Measurements from ENCODE around the gene CALHM6. TPM values are rescaled to one million over a fixed set of nuclear protein-coding genes. Genes with fewer than 3 reads are reported as not detected.

CALHM6 gene
- total and polyA plus RNA-seq, 4 donors: 2.0 to 22.4 (median 6.2) TPM

DNA sequence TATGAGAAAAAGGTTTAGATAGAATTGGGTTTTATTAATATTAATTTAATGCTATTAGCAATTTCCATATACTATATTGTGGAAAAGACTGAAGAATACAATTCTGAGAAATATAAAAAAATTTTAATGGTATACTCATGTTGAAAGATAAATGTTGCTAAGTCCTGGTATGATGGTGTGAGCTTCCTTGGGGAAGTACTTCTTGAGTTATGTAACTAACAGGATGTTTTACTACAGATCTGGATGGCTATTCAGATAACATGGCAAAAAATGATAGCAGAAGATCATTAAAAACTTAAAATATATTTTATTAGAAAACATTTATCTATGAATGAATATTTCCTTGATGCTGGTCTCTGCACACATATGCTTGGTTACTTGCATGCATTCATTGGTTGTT lies 23.5 kb upstream of the CALHM6 start (continued):
- TF ChIP-seq, protein P1, sequence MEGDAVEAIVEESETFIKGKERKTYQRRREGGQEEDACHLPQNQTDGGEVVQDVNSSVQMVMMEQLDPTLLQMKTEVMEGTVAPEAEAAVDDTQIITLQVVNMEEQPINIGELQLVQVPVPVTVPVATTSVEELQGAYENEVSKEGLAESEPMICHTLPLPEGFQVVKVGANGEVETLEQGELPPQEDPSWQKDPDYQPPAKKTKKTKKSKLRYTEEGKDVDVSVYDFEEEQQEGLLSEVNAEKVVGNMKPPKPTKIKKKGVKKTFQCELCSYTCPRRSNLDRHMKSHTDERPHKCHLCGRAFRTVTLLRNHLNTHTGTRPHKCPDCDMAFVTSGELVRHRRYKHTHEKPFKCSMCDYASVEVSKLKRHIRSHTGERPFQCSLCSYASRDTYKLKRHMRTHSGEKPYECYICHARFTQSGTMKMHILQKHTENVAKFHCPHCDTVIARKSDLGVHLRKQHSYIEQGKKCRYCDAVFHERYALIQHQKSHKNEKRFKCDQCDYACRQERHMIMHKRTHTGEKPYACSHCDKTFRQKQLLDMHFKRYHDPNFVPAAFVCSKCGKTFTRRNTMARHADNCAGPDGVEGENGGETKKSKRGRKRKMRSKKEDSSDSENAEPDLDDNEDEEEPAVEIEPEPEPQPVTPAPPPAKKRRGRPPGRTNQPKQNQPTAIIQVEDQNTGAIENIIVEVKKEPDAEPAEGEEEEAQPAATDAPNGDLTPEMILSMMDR (IDR thresholded peaks at IDR 0.05; ENCODE audit: low read depth, low read length, missing input control): no peak

DNA sequence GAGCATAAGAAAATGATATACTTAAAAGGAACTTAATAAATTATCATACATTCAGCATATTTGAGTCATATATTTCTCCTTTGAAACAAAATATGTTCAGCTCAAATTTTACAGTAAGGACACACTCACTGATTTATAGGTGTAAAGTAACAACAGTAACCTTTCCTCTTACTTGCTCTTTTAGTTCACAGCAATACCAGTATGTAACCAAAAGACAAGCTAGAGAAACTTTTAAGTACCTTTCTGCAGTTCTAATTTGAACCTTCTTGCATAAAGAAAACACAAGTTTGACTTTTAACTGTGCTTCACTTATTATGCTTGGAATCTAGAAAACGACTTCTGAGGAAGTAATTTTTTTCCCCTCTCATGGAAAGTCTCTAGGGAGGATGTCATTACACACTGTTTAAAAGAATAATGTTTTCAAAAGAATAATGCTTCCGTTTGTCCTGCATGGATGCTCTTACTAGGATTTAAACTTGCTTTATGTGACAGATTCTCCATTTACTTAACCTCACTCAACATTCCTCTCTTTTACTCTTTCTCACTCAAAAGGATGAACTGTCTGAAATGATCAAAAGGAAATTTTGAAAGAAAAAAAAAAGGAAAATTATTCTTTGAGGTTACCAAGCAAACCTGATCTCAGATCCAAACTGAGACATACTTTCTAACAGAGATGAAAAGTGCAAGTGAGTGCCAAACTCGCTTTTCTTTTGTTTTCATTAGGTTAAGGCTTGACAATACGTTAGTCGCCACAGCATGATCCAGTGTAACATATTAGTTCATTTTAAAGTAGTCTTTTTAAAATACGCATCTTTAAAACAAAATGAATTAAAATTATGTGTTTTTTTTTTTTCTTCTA lies 22.4 kb upstream of the CALHM6 start:
- Histone ChIP-seq H3K9ac (ENCODE audit: low read depth in 1 of 2, low read length in 2 of 2) (no peak overlapping the region), H3K4me3 (ENCODE audit: low read depth in 1 of 3, low read length in 3 of 3) (no peak overlapping the region), H3K4me1 (ENCODE audit: control insufficient read depth in 4 of 4, insufficient read depth in 4 of 4, low read length in 3 of 4) (peaks cover 0 to 4% (median 2%) of the 10 kb centered on the region in 4 donors), H3K27ac (ENCODE audit: low read depth in 1 of 2, low read length in 2 of 2) (no peak overlapping the region), H3K9me3 (ENCODE audit: control insufficient read depth in 4 of 4, low read length in 3 of 4) (no peaks in the 10 kb centered on the region), H3K36me3 (ENCODE audit: control insufficient read depth in 4 of 4, insufficient read depth in 3 of 4, low read depth in 1 of 4, low read length in 3 of 4) (peaks cover 0 to 2% (median 0%) of the 10 kb centered on the region in 4 donors), H3K27me3 (ENCODE audit: control insufficient read depth in 4 of 4, insufficient read depth in 4 of 4, low read length in 3 of 4) (no peaks in the 10 kb centered on the region)
- 81% methylated on average over 6 of the region's 6 CpGs for WGBS
- DNase-seq (ENCODE audit: low spot score): no peak
- TF ChIP-seq REST (IDR thresholded peaks at IDR 0.05) (no peak), FOXA1 (IDR thresholded peaks at IDR 0.05) (no peak), FOXA2 (IDR thresholded peaks at IDR 0.05) (no peak), RXRA (IDR thresholded peaks at IDR 0.05) (no peak), HNF4A (conservative IDR thresholded peaks at IDR 0.05) (no peak)
- TF ChIP-seq, protein P1 (IDR thresholded peaks at IDR 0.05; ENCODE audit: low read depth, low read length, missing input control): no peak

DNA sequence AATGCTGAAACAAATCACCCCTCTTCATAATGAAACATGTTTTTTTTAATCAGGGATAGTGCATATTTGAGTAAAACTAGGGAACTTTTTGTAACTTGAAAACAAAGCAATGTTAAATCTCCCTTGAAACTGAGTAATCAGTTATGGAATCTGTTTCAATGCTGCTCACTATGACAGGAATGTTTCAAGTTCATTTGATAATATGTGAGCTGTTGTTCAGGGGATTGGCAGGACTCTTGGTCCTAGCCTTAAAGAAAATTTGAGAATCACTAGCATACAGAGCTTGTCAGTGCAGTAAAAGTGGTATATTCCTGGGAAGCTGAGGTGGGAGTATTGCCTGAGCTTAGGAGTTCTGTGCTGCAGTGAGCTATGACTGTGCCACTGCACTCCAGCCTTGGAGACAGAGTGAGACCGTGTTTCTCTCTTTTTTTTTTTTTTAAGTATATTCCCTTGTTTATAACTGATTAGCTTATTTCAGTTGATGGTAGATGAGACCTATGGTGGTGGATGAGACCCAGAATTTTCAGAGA lies 21.6 kb upstream of the CALHM6 start:
- H3K27ac ChIP-seq (ENCODE audit: low read depth in 1 of 2, low read length in 2 of 2): no peak overlapping the region
- no peaks in the 10 kb centered on the region for H3K9me3 ChIP-seq (ENCODE audit: control insufficient read depth in 4 of 4, low read length in 3 of 4)
- no peak for TF ChIP-seq ATF3 (IDR thresholded peaks at IDR 0.05)
- TF ChIP-seq RAD21 (IDR thresholded peaks at IDR 0.05): no peak
- TF ChIP-seq YY1 (IDR thresholded peaks at IDR 0.05): no peak
- TF ChIP-seq SP1 (IDR thresholded peaks at IDR 0.05): no peak
- TF ChIP-seq EGR1 (IDR thresholded peaks at IDR 0.05; ENCODE audit: low read depth in 2 of 2): no peak
- TF ChIP-seq FOXA2 (IDR thresholded peaks at IDR 0.05): no peak
- TF ChIP-seq RXRA (IDR thresholded peaks at IDR 0.05): no peak
- no peak for TF ChIP-seq REST (IDR thresholded peaks at IDR 0.05)
- TF ChIP-seq TAF1 (conservative IDR thresholded peaks at IDR 0.05): no peak
- TF ChIP-seq JUND (IDR thresholded peaks at IDR 0.05): no peak
- no peak for TF ChIP-seq GABPA (IDR thresholded peaks at IDR 0.05 in 1 of 2, conservative IDR thresholded peaks at IDR 0.05 in 1 of 2)
- no peak for TF ChIP-seq HNF4A (conservative IDR thresholded peaks at IDR 0.05)
- H3K27me3 ChIP-seq (ENCODE audit: control insufficient read depth in 4 of 4, insufficient read depth in 4 of 4, low read length in 3 of 4): no peaks in the 10 kb centered on the region
- peaks cover 0 to 2% (median 0%) of the 10 kb centered on the region in 4 donors for H3K36me3 ChIP-seq (ENCODE audit: control insufficient read depth in 4 of 4, insufficient read depth in 3 of 4, low read depth in 1 of 4, low read length in 3 of 4)
- peaks cover 0 to under 1% (median 0%) of the 10 kb centered on the region in 4 donors for H3K4me1 ChIP-seq (ENCODE audit: control insufficient read depth in 4 of 4, insufficient read depth in 4 of 4, low read length in 3 of 4)
- H3K9ac ChIP-seq (ENCODE audit: low read depth in 1 of 2, low read length in 2 of 2): no peak overlapping the region
- DNase-seq (ENCODE audit: low spot score): no peak
- 73% methylated on average over 1 of the region's 1 CpG for WGBS
- H3K4me3 ChIP-seq (ENCODE audit: low read depth in 1 of 3, low read length in 3 of 3): no peak overlapping the region

Measured in liver (tissue), 9 donors.